ENCODE measurements around the gene TMC4. TPM values are rescaled to one million over a fixed set of nuclear protein-coding genes. Genes with fewer than 3 reads are reported as not detected.

The TMC4 gene
- total and polyA plus RNA-seq, 4 donors: 0.23 to 2.4 (median 1.4) TPM

- peaks cover 3 to 35% (median 31%) of the 10 kb centered on the region in 4 donors for H3K4me1 ChIP-seq (ENCODE audit: control insufficient read depth in 4 of 4, insufficient read depth in 4 of 4, low read length in 3 of 4)
- peak overlapping the region; percentile 49 to 84 for H3K27ac ChIP-seq (ENCODE audit: low read depth in 1 of 2, low read length in 2 of 2)
- TF ChIP-seq ATF3 (IDR thresholded peaks at IDR 0.05) (no peak), MAX (IDR thresholded peaks at IDR 0.05) (no peak), NR2F2 (IDR thresholded peaks at IDR 0.05) (no peak), SP1 (IDR thresholded peaks at IDR 0.05) (peak; percentile 98), RXRA (IDR thresholded peaks at IDR 0.05) (peak in 1 of 2 donors; percentile 8), EGR1 (IDR thresholded peaks at IDR 0.05; ENCODE audit: low read depth in 2 of 2) (peak; percentile 98), RAD21 (IDR thresholded peaks at IDR 0.05) (no peak), CTCF (IDR thresholded peaks at IDR 0.05; ENCODE audit: low read depth, low read length, missing input control) (no peak), FOXA2 (IDR thresholded peaks at IDR 0.05) (no peak), REST (IDR thresholded peaks at IDR 0.05) (no peak), GABPA (IDR thresholded peaks at IDR 0.05 in 1 of 2, conservative IDR thresholded peaks at IDR 0.05 in 1 of 2) (peak in 1 of 2 donors; percentile 75), TAF1 (conservative IDR thresholded peaks at IDR 0.05) (peak; percentile 73), YY1 (IDR thresholded peaks at IDR 0.05) (no peak), JUND (IDR thresholded peaks at IDR 0.05) (no peak), HNF4A (conservative IDR thresholded peaks at IDR 0.05) (no peak), ZBTB33 (IDR thresholded peaks at IDR 0.05) (no peak)
- peak overlapping the region; percentile 68 to 88 (median 79) for H3K4me3 ChIP-seq (ENCODE audit: low read depth in 1 of 3, low read length in 3 of 3)
- H3K27me3 ChIP-seq (ENCODE audit: control insufficient read depth in 4 of 4, insufficient read depth in 4 of 4, low read length in 3 of 4): no peaks in the 10 kb centered on the region
- H3K36me3 ChIP-seq (ENCODE audit: control insufficient read depth in 4 of 4, insufficient read depth in 3 of 4, low read depth in 1 of 4, low read length in 3 of 4): peaks cover 0 to 5% (median 2%) of the 10 kb centered on the region in 4 donors
- H3K9ac ChIP-seq (ENCODE audit: low read depth in 1 of 2, low read length in 2 of 2): peak overlapping the region in 1 of 2 donors; percentile 33
- under 1% methylated on average over 46 of the region's 46 CpGs for WGBS
- no peaks in the 10 kb centered on the region for H3K9me3 ChIP-seq (ENCODE audit: control insufficient read depth in 4 of 4, low read length in 3 of 4)
- peak; percentile 97 for DNase-seq (ENCODE audit: low spot score)
Observed at GRCh38 chr19:54136864-54137698, 35.9 kb downstream of the TMC4 start.
